HepG2 (cell line): ENCODE data around the gene SH3YL1. TPM values are rescaled to one million over a fixed set of nuclear protein-coding genes. Genes with fewer than 3 reads are reported as not detected.

Experiments used
- FOXJ3 ChIP-seq: sonication (generic); formaldehyde crosslinking; IDR thresholded peaks from 2 replicates; pipeline ENCODE4 v1.4.0; 2020; ENCODE audit warnings: missing genetic modification reagents, mild to moderate bottlenecking, borderline replicate concordance
- JUNB ChIP-seq: sonication (generic); formaldehyde crosslinking; IDR thresholded peaks from 2 replicates; pipeline ENCODE4 v1.8.0; 2022; ENCODE audit warnings: missing genetic modification reagents, mild to moderate bottlenecking, borderline replicate concordance
- KDM4B ChIP-seq: sonication (generic); formaldehyde crosslinking; IDR thresholded peaks from 2 replicates; pipeline ENCODE4 v1.4.0; 2020; ENCODE audit warnings: missing genetic modification reagents
- LCORL ChIP-seq, 2 experiments: fragments of 450-650 bp in 1 of 2; sonication (generic) in 1 of 2; formaldehyde crosslinking in 1 of 2; IDR thresholded peaks; 2 replicates each; pipeline versions ENCODE4 v1.5.0 to v1.6.1; 2017 to 2020; ENCODE audit warnings: antibody characterized with exemption in 1 of 2, missing genetic modification reagents in 1 of 2
- NR3C1 ChIP-seq: sonication (generic); formaldehyde crosslinking; IDR thresholded peaks from 2 replicates; pipeline ENCODE4 v1.4.0; 2020; ENCODE audit warnings: missing genetic modification reagents
- ZNF367 ChIP-seq: sonication (generic); formaldehyde crosslinking; IDR thresholded peaks from 2 replicates; pipeline ENCODE4 v1.4.0; 2020; ENCODE audit warnings: missing genetic modification reagents, borderline replicate concordance
- ZNF431 ChIP-seq: sonication (generic); formaldehyde crosslinking; IDR thresholded peaks from 2 replicates; pipeline ENCODE4 v1.9.0; 2022; ENCODE audit warnings: missing genetic modification reagents, low read depth, mild to moderate bottlenecking, borderline replicate concordance
- ZNF570 ChIP-seq: sonication (generic); formaldehyde crosslinking; IDR thresholded peaks from 2 replicates; pipeline ENCODE4 v1.4.0; 2020; ENCODE audit warnings: mild to moderate bottlenecking, missing genetic modification reagents, borderline replicate concordance
- ZNF577 ChIP-seq: sonication (generic); formaldehyde crosslinking; IDR thresholded peaks from 2 replicates; pipeline ENCODE4 v1.4.0; 2020; ENCODE audit warnings: mild to moderate bottlenecking, low read depth, missing genetic modification reagents, borderline replicate concordance
- ZNF720 ChIP-seq: sonication (generic); formaldehyde crosslinking; IDR thresholded peaks from 2 replicates; pipeline ENCODE4 v1.4.0; 2020; ENCODE audit warnings: missing genetic modification reagents
- ZNF83 ChIP-seq: sonication (generic); formaldehyde crosslinking; IDR thresholded peaks from 2 replicates; pipeline ENCODE4 v1.4.0; 2020; ENCODE audit warnings: missing genetic modification reagents, mild to moderate bottlenecking, borderline replicate concordance
- polyA plus RNA-seq, 8 experiments: library from polyadenylated mRNA; depleted of rRNA in 3 of 8; stranded (reverse) in 7 of 8; unstranded in 1 of 8; fragments of >200 nt; fragmentation: Illumina TruSeq in 4 of 8; extraction: Trizol in 4 of 8; gene quantifications; 2 replicates each; pipeline versions ENCODE4 v1.2.1 to v1.2.3, GENCODE V29; 2011 to 2016; ENCODE audit warnings: low read depth in 4 of 8, missing spikeins in 1 of 8, mixed read lengths in 1 of 8; ENCODE audit not compliant: insufficient read depth in 1 of 8
- total RNA-seq, 5 experiments: library from RNA; depleted of rRNA; stranded (reverse); fragments of >200 nt; fragmentation: Illumina TruSeq; extraction: Trizol; gene quantifications; 2 replicates each; pipeline ENCODE4 v1.2.3, GENCODE V29; 2016; ENCODE audit warnings: low read depth in 1 of 5
- TF ChIP-seq, protein P1 (sequence below): sonication (generic); formaldehyde crosslinking; IDR thresholded peaks from 2 replicates; pipeline ENCODE4 v1.4.0; 2020; ENCODE audit warnings: mild to moderate bottlenecking, low read depth, missing genetic modification reagents
- TF ChIP-seq, protein P2 (sequence below): sonication (generic); formaldehyde crosslinking; IDR thresholded peaks from 2 replicates; pipeline ENCODE4 v1.4.0; 2020; ENCODE audit warnings: mild to moderate bottlenecking, missing genetic modification reagents
- TF ChIP-seq, protein P3 (sequence below): sonication (generic); formaldehyde crosslinking; IDR thresholded peaks from 2 replicates; pipeline ENCODE4 v1.5.1; 2020; ENCODE audit warnings: mild to moderate bottlenecking, missing genetic modification reagents

SH3YL1 gene
- total and polyA plus RNA-seq, 2 of the 13 experiments (the other 11 are each of a cell fraction or from before 2014, with no cell fraction given), result 13.0 to 48.2 TPM

DNA sequence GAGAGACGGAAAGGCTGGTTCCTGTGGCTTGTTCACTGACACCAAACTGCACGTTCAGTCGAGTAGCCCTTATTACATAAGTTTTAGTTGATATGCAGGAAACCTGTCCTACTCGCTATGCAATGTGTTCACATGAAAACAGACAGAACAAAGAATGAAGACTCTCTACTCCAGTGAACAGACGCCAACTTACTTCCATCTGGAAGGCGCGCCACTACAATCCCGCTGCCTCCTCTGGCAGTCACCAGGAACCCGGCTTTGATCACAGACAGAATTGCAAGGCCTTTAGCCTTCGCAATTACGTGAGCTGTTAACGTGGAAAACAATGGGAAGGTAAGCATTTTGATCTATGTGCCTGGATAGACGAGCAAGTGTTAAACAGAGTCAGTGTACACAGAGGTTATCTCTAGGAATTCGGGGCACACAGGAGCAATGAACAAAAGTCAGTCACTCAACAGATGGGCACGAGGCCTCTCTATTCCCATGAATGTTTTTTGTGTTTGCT, 14.2 kb downstream of the SH3YL1 start (continued):
- TF ChIP-seq, protein P1, sequence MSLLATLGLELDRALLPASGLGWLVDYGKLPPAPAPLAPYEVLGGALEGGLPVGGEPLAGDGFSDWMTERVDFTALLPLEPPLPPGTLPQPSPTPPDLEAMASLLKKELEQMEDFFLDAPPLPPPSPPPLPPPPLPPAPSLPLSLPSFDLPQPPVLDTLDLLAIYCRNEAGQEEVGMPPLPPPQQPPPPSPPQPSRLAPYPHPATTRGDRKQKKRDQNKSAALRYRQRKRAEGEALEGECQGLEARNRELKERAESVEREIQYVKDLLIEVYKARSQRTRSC (CRISPR knock-in tag), result no peak
- TF ChIP-seq, protein P2, sequence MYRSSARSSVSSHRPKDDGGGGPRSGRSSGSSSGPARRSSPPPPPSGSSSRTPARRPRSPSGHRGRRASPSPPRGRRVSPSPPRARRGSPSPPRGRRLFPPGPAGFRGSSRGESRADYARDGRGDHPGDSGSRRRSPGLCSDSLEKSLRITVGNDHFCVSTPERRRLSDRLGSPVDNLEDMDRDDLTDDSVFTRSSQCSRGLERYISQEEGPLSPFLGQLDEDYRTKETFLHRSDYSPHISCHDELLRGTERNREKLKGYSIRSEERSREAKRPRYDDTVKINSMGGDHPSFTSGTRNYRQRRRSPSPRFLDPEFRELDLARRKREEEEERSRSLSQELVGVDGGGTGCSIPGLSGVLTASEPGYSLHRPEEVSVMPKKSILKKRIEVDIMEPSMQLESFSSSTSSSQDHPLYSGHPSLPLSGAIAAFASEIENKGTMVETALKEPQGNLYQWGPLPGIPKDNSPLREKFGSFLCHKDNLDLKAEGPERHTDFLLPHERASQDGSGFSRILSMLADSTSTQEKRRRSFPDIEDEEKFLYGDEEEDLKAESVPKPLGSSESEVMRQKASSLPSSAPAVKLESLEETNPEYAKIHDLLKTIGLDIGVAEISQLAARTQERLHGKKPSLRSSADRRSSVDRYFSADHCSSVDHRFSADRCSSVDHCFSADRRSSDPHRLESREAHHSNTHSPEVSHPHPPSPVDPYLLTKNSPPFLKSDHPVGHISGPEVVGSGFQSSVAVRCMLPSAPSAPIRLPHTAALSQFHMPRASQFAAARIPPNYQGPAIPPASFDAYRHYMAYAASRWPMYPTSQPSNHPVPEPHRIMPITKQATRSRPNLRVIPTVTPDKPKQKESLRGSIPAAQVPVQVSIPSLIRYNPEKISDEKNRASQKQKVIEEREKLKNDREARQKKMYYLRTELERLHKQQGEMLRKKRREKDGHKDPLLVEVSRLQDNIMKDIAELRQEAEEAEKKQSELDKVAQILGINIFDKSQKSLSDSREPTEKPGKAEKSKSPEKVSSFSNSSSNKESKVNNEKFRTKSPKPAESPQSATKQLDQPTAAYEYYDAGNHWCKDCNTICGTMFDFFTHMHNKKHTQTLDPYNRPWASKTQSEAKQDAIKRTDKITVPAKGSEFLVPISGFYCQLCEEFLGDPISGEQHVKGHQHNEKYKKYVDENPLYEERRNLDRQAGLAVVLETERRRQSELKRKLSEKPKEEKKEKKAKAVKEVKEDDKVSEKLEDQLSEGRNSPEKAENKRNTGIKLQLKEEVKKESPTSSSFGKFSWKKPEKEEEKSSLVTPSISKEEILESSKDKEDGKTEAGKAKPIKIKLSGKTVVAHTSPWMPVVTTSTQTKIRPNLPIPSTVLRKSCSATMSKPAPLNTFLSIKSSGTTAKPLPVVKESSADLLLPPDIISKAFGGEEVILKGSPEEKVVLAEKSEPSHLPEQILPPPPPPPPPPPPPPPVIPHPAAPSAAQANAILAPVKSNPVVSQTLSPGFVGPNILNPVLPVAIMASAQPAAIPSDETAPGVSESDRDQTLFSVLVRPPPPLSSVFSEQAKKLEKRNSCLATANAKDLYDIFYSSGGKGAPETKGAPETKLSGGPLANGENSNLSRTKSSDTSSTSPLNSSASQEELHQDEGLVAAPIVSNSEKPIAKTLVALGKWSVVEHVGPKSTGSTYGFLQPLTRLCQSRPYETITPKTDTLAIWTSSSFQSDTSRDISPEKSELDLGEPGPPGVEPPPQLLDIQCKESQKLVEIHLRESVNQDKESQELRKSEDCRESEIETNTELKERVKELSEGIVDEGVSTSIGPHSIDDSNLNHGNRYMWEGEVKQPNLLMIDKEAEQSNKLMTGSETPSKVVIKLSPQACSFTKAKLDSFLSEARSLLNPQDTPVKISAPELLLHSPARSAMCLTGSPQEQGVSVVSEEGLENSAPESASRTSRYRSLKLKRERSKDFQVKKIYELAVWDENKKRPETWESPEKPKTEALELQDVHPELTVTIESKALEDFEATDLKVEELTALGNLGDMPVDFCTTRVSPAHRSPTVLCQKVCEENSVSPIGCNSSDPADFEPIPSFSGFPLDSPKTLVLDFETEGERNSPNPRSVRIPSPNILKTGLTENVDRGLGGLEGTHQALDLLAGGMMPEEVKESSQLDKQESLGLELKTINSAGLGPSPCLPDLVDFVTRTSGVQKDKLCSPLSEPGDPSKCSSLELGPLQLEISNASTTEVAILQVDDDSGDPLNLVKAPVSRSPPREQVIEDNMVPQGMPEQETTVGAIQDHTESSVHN, result peak; percentile 89; the same call in 1 of the 2 replicates
- no peak; the same call in 1 of the 2 replicates for TF ChIP-seq JUNB
- no peak for TF ChIP-seq ZNF720 (CRISPR knock-in tag)
- peak; percentile 94 for TF ChIP-seq KDM4B (CRISPR knock-in tag)
- TF ChIP-seq, protein P3, sequence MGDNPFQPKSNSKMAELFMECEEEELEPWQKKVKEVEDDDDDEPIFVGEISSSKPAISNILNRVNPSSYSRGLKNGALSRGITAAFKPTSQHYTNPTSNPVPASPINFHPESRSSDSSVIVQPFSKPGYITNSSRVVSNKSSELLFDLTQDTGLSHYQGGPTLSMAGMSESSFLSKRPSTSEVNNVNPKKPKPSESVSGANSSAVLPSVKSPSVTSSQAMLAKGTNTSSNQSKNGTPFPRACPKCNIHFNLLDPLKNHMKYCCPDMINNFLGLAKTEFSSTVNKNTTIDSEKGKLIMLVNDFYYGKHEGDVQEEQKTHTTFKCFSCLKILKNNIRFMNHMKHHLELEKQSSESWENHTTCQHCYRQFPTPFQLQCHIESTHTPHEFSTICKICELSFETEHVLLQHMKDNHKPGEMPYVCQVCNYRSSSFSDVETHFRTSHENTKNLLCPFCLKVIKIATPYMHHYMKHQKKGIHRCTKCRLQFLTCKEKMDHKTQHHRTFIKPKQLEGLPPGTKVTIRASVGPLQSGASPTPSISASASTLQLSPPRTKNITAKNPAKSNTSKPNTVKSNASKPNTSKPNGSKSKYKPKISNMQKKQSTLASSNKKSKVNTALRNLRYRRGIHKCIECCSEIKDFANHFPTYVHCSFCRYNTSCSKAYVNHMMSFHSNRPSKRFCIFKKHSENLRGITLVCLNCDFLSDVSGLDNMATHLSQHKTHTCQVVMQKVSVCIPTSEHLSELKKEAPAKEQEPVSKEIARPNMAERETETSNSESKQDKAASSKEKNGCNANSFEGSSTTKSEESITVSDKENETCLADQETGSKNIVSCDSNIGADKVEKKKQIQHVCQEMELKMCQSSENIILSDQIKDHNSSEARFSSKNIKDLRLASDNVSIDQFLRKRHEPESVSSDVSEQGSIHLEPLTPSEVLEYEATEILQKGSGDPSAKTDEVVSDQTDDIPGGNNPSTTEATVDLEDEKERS (CRISPR knock-in tag), result peak; percentile 93; the same call in 1 of the 2 replicates
- TF ChIP-seq NR3C1, result no peak
- TF ChIP-seq ZNF577 (CRISPR knock-in tag), result no peak
- TF ChIP-seq ZNF367 (CRISPR knock-in tag), result no peak
- TF ChIP-seq ZNF83 (CRISPR knock-in tag), result 0 out of 2 replicates have a peak, but pooled peaks have one; percentile 25
- no peak; the same call in 1 of the 2 replicates for TF ChIP-seq ZNF431 (CRISPR knock-in tag)
- peak; percentile 93 for TF ChIP-seq FOXJ3
- no peak for TF ChIP-seq LCORL (IDR thresholded peaks at IDR 0.05)
- TF ChIP-seq LCORL (CRISPR knock-in tag; IDR thresholded peaks at IDR 0.05), result peak; percentile 85
- no peak for TF ChIP-seq ZNF570 (CRISPR knock-in tag)
